CD4-positive, alpha-beta T cell treated with Interleukin-10 for 1 hour (primary cell): ENCODE results near the gene LAMA3.

Experiments used
- DNase-seq: peaks from one replicate; pipeline ENCODE4 v3.0.0-alpha.2; 2020

Gene LAMA3

GRCh38 chr18:23883277-23883790 lies 194.1 kb downstream of the LAMA3 start:
- DNase-seq, result no peak

- no peak for DNase-seq
Observed at GRCh38 chr18:23884681-23885375, 195.6 kb downstream of the LAMA3 start.

GRCh38 chr18:23885750-23886149 lies 196.5 kb downstream of the LAMA3 start:
- DNase-seq, result peak; percentile 45

- DNase-seq, result no peak
Observed at GRCh38 chr18:23887035-23887434, 197.8 kb downstream of the LAMA3 start.

GRCh38 chr18:23887493-23887892 lies 198.2 kb downstream of the LAMA3 start:
- no peak for DNase-seq

GRCh38 chr18:23888881-23889280 lies 199.6 kb downstream of the LAMA3 start:
- no peak for DNase-seq

GRCh38 chr18:23889907-23890306 lies 200.7 kb downstream of the LAMA3 start:
- no peak for DNase-seq

GRCh38 chr18:23890589-23890988 lies 201.3 kb downstream of the LAMA3 start:
- DNase-seq, result no peak

GRCh38 chr18:23893653-23894052 lies 204.4 kb downstream of the LAMA3 start:
- no peak for DNase-seq

- no peak for DNase-seq
Observed at GRCh38 chr18:23894661-23895175, 205.5 kb downstream of the LAMA3 start.

- no peak for DNase-seq
Observed at GRCh38 chr18:23897291-23897690, 208.0 kb downstream of the LAMA3 start.

GRCh38 chr18:23897733-23898132 lies 208.5 kb downstream of the LAMA3 start:
- DNase-seq, result no peak

GRCh38 chr18:23900994-23901393 lies 211.7 kb downstream of the LAMA3 start:
- no peak for DNase-seq

- DNase-seq, result no peak
Observed at GRCh38 chr18:23902396-23902795, 213.1 kb downstream of the LAMA3 start.

- DNase-seq, result no peak
Observed at GRCh38 chr18:23903971-23904370, 214.7 kb downstream of the LAMA3 start.

- no peak for DNase-seq
Observed at GRCh38 chr18:23906658-23907057, 217.4 kb downstream of the LAMA3 start.

GRCh38 chr18:23908827-23909226 lies 219.6 kb downstream of the LAMA3 start:
- no peak for DNase-seq

GRCh38 chr18:23910032-23910431 lies 220.8 kb downstream of the LAMA3 start:
- DNase-seq, result no peak

GRCh38 chr18:23912356-23912755 lies 223.1 kb downstream of the LAMA3 start:
- DNase-seq, result no peak

- no peak for DNase-seq
Observed at GRCh38 chr18:23916338-23916737, 227.1 kb downstream of the LAMA3 start.

GRCh38 chr18:23918395-23919032 lies 229.3 kb downstream of the LAMA3 start:
- peak; percentile 82 for DNase-seq

GRCh38 chr18:23920054-23920453 lies 230.8 kb downstream of the LAMA3 start:
- no peak for DNase-seq

- DNase-seq, result no peak
Observed at GRCh38 chr18:23921716-23922285, 232.5 kb downstream of the LAMA3 start.

GRCh38 chr18:23922939-23923338 lies 233.7 kb downstream of the LAMA3 start:
- no peak for DNase-seq
